Prostate gland (tissue), 2 donors: Measurements from ENCODE around the gene DNAH6. TPM values are rescaled to one million over a fixed set of nuclear protein-coding genes. Genes with fewer than 3 reads are reported as not detected.
"Not testable (repeated sequence)": the region's sequence is repeated elsewhere in the genome, so short reads cannot be mapped to it uniquely, and the experiment has no call there.

Experiments used
- DNase-seq: peaks from one replicate; pipeline ENCODE4 v3.0.0-alpha.2; 2019; ENCODE audit warnings: low spot score
- H3K27ac ChIP-seq, 2 donors: fragments of 200-600 bp; sonication (generic); 2 replicates each; pipeline ENCODE4 v1.5.1; 2017 to 2019
- H3K27me3 ChIP-seq: fragments of 200-600 bp; sonication (generic); replicated peaks from 2 replicates; pipeline ENCODE4 v1.5.1; 2019; ENCODE audit not compliant: insufficient read depth
- H3K36me3 ChIP-seq, 2 donors: fragments of 200-600 bp; sonication (generic); 1 replicate in 1 of 2; 2 replicates in 1 of 2; pipeline versions ENCODE4 v1.5.1 to v1.8.1; 2017 to 2019
- H3K4me1 ChIP-seq: fragments of 200-600 bp; sonication (generic); replicated peaks from 2 replicates; pipeline ENCODE4 v1.5.1; 2019
- H3K4me3 ChIP-seq, 2 donors: fragments of 200-600 bp; sonication (generic); 2 replicates each; pipeline ENCODE4 v1.5.1; 2017 to 2019
- H3K9me3 ChIP-seq: fragments of 200-600 bp; sonication (generic); 2 replicates; pipeline ENCODE4 v1.5.1; 2017
- CTCF ChIP-seq, 4 experiments: fragments of 200-600 bp in 2 of 4; fragments of 450-650 bp in 2 of 4; sonication (generic) in 2 of 4; IDR thresholded peaks; 1 replicate in 3 of 4; 2 replicates in 1 of 4; pipeline ENCODE4 v1.5.1; 2016 to 2019; ENCODE audit warnings: antibody characterized with exemption in 4 of 4, mild to moderate bottlenecking in 2 of 4, moderate library complexity in 2 of 4
- POLR2A ChIP-seq: fragments of 450-650 bp; IDR thresholded peaks from one replicate; pipeline ENCODE4 v1.6.1; 2016; ENCODE audit warnings: antibody characterized with exemption, mild to moderate bottlenecking
- POLR2AphosphoS5 ChIP-seq: sonication (generic); formaldehyde crosslinking; IDR thresholded peaks from one replicate; pipeline ENCODE4 v1.6.1; 2017; ENCODE audit warnings: antibody characterized with exemption
- WGBS: methylation state at CpG from one replicate; pipeline ENCODE4 v1.1.5; 2018; 5-methylcytosine and 5-hydroxymethylcytosine counted together
- intact Hi-C: fragments of 100-400 bp; cut with DNase I; formaldehyde crosslinking; loops from one replicate; pipeline ENCODE4 v1.14.2; 2022
- total RNA-seq, 2 donors: library from RNA; depleted of rRNA; stranded (reverse); fragments of >200 nt; gene quantifications; one replicate each; pipeline ENCODE4 v1.1.0, GENCODE V29; 2016

The DNAH6 gene
- total RNA-seq, 2 donors from 2014 or later: 1.1 to 4.9 TPM

- intact Hi-C loops: no loop called here
- Histone ChIP-seq H3K4me1 (no peaks in the 10 kb centered on the region), H3K27me3 (no peaks in the 10 kb centered on the region), H3K27ac (no peak overlapping the region), H3K36me3 (no peaks in the 10 kb centered on the region), H3K4me3 (no peak overlapping the region), H3K9me3 (no peaks in the 10 kb centered on the region)
- no peak for DNase-seq
- TF ChIP-seq POLR2A (no peak), POLR2AphosphoS5 (no peak), CTCF (IDR thresholded peaks at IDR 0.05) (no peak)
- 94% methylated on average over 1 of the region's 1 CpG for WGBS
Observed at GRCh38 chr2:84770280-84770679, 254.0 kb downstream of the DNAH6 start.

GRCh38 chr2:84771251-84771650, 255.0 kb downstream of the DNAH6 start:
- Histone ChIP-seq H3K9me3 (no peaks in the 10 kb centered on the region), H3K4me3 (no peak overlapping the region), H3K36me3 (no peaks in the 10 kb centered on the region), H3K27ac (no peak overlapping the region), H3K4me1 (no peaks in the 10 kb centered on the region), H3K27me3 (no peaks in the 10 kb centered on the region)
- whole genome bisulfite sequencing: 95% methylated on average over 1 of the region's 1 CpG
- no peak for DNase-seq
- TF ChIP-seq CTCF (IDR thresholded peaks at IDR 0.05) (no peak), POLR2AphosphoS5 (no peak)
- intact Hi-C loops: no loop called here

- WGBS: 80% methylated on average over 3 of the region's 3 CpGs
- H3K27ac ChIP-seq, H3K36me3 ChIP-seq, H3K4me1 ChIP-seq, intact Hi-C loops, H3K9me3 ChIP-seq, H3K27me3 ChIP-seq, DNase-seq, H3K4me3 ChIP-seq: not testable (repeated sequence)
Observed at GRCh38 chr2:84773562-84773961, 257.3 kb downstream of the DNAH6 start.

GRCh38 chr2:84776011-84776410, 259.7 kb downstream of the DNAH6 start:
- intact Hi-C loops: no loop called here
- Histone ChIP-seq H3K9me3 (no peaks in the 10 kb centered on the region), H3K27me3 (no peaks in the 10 kb centered on the region), H3K36me3 (no peaks in the 10 kb centered on the region), H3K4me1 (no peaks in the 10 kb centered on the region), H3K27ac (no peak overlapping the region), H3K4me3 (no peak overlapping the region)
- TF ChIP-seq CTCF (IDR thresholded peaks at IDR 0.05): no peak
- no peak for DNase-seq
- WGBS: 84% methylated on average over 1 of the region's 1 CpG

GRCh38 chr2:84778911-84779690, 262.8 kb downstream of the DNAH6 start:
- 100% methylated on average over 1 of the region's 1 CpG for whole genome bisulfite sequencing
- Histone ChIP-seq H3K27ac (no peak overlapping the region), H3K36me3 (no peaks in the 10 kb centered on the region), H3K4me3 (no peak overlapping the region), H3K4me1 (no peaks in the 10 kb centered on the region), H3K27me3 (no peaks in the 10 kb centered on the region), H3K9me3 (no peaks in the 10 kb centered on the region)
- intact Hi-C loops: no loop called here
- TF ChIP-seq CTCF (IDR thresholded peaks at IDR 0.05): no peak
- no peak for TF ChIP-seq POLR2A
- no peak for TF ChIP-seq POLR2AphosphoS5
- no peak for DNase-seq
